ENCODE measurements around the gene PLBD2. TPM values are rescaled to one million over a fixed set of nuclear protein-coding genes. Genes with fewer than 3 reads are reported as not detected.

PLBD2 gene
- total RNA-seq, 1 experiment from 2014 or later, result 31.4 TPM

DNA sequence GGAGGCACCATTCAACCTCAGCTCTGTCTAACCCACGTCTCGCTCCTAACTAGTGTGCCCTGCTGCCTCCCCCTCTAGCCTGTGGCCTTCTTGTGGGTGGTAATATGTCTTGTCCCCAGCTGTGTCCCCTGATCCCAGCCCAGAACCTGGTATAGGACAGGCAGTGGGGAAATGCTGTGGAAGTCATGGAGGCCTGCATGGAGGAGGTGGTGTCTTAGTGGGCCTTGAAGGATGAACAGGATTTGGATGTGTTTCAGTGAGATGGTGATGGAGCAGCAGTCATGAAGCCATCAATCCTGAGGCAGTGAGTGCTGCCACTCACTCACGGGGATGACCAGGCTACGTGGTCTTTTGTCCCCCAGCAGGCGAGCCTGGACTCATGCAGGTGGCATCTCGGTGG lies 13.4 kb downstream of the PLBD2 start:
- no peak overlapping the region for H2BK15ac ChIP-seq (ENCODE audit: low read depth, low read length)
- Mint-ChIP-seq H3K9me3 (no peaks in the 10 kb centered on the region), H3K27ac (peak overlapping the region in 1 of 3 experiments; percentile 91; a peak in 2 of 7 replicates), H3K27me3 (ENCODE audit: low read depth) (no peaks in the 10 kb centered on the region), H3K36me3 (ENCODE audit: insufficient read depth in 1 of 3, low read depth in 3 of 3) (peaks cover 12 to 28% (median 28%) of the 10 kb centered on the region in 3 experiments; a peak in 6 of 7 replicates), H3K4me3 (no peak overlapping the region), H3K4me1 (0 out of 4 replicates have a peak, but pooled peaks cover 0 to 2% of the 10 kb centered on the region in 2 experiments)
- no peak overlapping the region for H3K56ac ChIP-seq (ENCODE audit: insufficient read length, low read depth, low read length)
- H3K18ac ChIP-seq (ENCODE audit: insufficient read length, low read depth, low read length), result no peak overlapping the region
- H4K5ac ChIP-seq (ENCODE audit: insufficient read length, low read depth, low read length), result no peak overlapping the region
- H3K4me2 ChIP-seq (ENCODE audit: insufficient read depth, insufficient read length, low read length), result no peak overlapping the region
- H2BK5ac ChIP-seq (ENCODE audit: insufficient read length, low read length), result no peak overlapping the region
- no peak overlapping the region for H2AFZ ChIP-seq (ENCODE audit: low read length)
- H3K79me2 ChIP-seq (ENCODE audit: insufficient read depth, low read length), result no peaks in the 10 kb centered on the region
- WGBS (ENCODE audit: extremely low coverage, insufficient read length, low lambda C conversion rate), result no CpG with 5 or more reads among the region's 6 CpGs
- H3K9ac ChIP-seq (ENCODE audit: extremely low read depth, insufficient read length, low read length), result no peak overlapping the region
- H3K9me3 ChIP-seq (ENCODE audit: control insufficient read depth, low read depth, low read length), result no peaks in the 10 kb centered on the region
- no peaks in the 10 kb centered on the region for H3K27me3 ChIP-seq (ENCODE audit: insufficient read depth, low read length)
- TF ChIP-seq, protein P1, sequence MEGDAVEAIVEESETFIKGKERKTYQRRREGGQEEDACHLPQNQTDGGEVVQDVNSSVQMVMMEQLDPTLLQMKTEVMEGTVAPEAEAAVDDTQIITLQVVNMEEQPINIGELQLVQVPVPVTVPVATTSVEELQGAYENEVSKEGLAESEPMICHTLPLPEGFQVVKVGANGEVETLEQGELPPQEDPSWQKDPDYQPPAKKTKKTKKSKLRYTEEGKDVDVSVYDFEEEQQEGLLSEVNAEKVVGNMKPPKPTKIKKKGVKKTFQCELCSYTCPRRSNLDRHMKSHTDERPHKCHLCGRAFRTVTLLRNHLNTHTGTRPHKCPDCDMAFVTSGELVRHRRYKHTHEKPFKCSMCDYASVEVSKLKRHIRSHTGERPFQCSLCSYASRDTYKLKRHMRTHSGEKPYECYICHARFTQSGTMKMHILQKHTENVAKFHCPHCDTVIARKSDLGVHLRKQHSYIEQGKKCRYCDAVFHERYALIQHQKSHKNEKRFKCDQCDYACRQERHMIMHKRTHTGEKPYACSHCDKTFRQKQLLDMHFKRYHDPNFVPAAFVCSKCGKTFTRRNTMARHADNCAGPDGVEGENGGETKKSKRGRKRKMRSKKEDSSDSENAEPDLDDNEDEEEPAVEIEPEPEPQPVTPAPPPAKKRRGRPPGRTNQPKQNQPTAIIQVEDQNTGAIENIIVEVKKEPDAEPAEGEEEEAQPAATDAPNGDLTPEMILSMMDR (conservative IDR thresholded peaks at IDR 0.05), result no peak
- no peak overlapping the region for H4K8ac ChIP-seq (replicated peaks; ENCODE audit: insufficient read length, low read depth, low read length)
- H3T11ph ChIP-seq (ENCODE audit: low read length), result no peak overlapping the region
- no peak overlapping the region for H2BK20ac ChIP-seq (ENCODE audit: low read depth, low read length, poor library complexity, severe bottlenecking)
- H3K4ac ChIP-seq (ENCODE audit: low read depth, low read length), result no peak overlapping the region
- H2BK120ac ChIP-seq (ENCODE audit: low read depth, low read length, poor library complexity, severe bottlenecking), result no peak overlapping the region
- no peaks in the 10 kb centered on the region for H4K20me1 ChIP-seq (ENCODE audit: control insufficient read depth, insufficient read depth, insufficient read length)
- DNase-seq, result no peak
- no peak overlapping the region for H3K23ac ChIP-seq (ENCODE audit: insufficient read length, low read depth, low read length)
- H3K23me2 ChIP-seq (ENCODE audit: insufficient read length, low read depth, low read length, poor library complexity, severe bottlenecking), result no peaks in the 10 kb centered on the region
- no peaks in the 10 kb centered on the region for H3K79me1 ChIP-seq (ENCODE audit: insufficient read depth, low read depth, low read length, poor library complexity, severe bottlenecking)
- H4K91ac ChIP-seq (ENCODE audit: insufficient read length, low read depth, low read length), result no peak overlapping the region
- no peak overlapping the region for H3K14ac ChIP-seq (ENCODE audit: insufficient read depth, low read length)
- no peaks in the 10 kb centered on the region for H3K4me1 ChIP-seq (ENCODE audit: insufficient read depth, low read length)
- H2BK12ac ChIP-seq (ENCODE audit: insufficient read length, low read depth, low read length), result no peak overlapping the region
- no peak overlapping the region for H2AK5ac ChIP-seq (ENCODE audit: insufficient read length, low read length)
- H3K27ac ChIP-seq (ENCODE audit: insufficient read length, low read depth, low read length), result no peak overlapping the region
